Activated CD8-positive, alpha-beta T cell treated with anti-CD3 and anti-CD28 coated beads for 36 hours (primary cell): ENCODE data around the gene DCLK2. TPM values are rescaled to one million over a fixed set of nuclear protein-coding genes. Genes with fewer than 3 reads are reported as not detected.

Experiments used
- ATAC-seq: fragments of 200-7000 bp; cut with Tn5 transposase; one replicate; pipeline ENCODE4 v1.10.0; 2021; ENCODE audit warnings: mild to moderate bottlenecking, moderate library complexity
- CTCF ChIA-PET: fragments of 350-600 bp; sonication (Branson Sonifier 250); formaldehyde crosslinking; loops from one replicate; lab custom pipeline; 2021; ENCODE audit warnings: antibody characterized with exemption; lab: Charles Lee
- POLR2A ChIA-PET: fragments of 350-600 bp; sonication (Branson Sonifier 250); formaldehyde crosslinking; loops from one replicate; lab custom pipeline; 2021; ENCODE audit warnings: antibody characterized with exemption; lab: Charles Lee
- DNase-seq: peaks from one replicate; pipeline ENCODE4 v3.0.0-alpha.2; 2020
- H3K27ac Mint-ChIP-seq: one replicate; pipeline ENCODE4 v1.8.0; 2021; ENCODE audit warnings: mild to moderate bottlenecking, mixed read lengths
- H3K27me3 Mint-ChIP-seq: one replicate; pipeline ENCODE4 v1.8.0; 2021; ENCODE audit warnings: mixed read lengths
- H3K36me3 Mint-ChIP-seq: one replicate; pipeline ENCODE4 v1.8.0; 2021; ENCODE audit warnings: low read depth, mixed read lengths
- H3K4me1 Mint-ChIP-seq: one replicate; pipeline ENCODE4 v1.8.0; 2021; ENCODE audit warnings: low read depth, mixed read lengths
- H3K4me3 Mint-ChIP-seq: one replicate; pipeline ENCODE4 v1.8.0; 2021; ENCODE audit warnings: mild to moderate bottlenecking, moderate library complexity, mixed read lengths
- H3K9me3 Mint-ChIP-seq: one replicate; pipeline ENCODE4 v1.8.0; 2021; ENCODE audit warnings: mixed read lengths
- CTCF ChIP-seq: fragments of 200-600 bp; IDR thresholded peaks from one replicate; pipeline ENCODE4 v1.8.0; 2022; ENCODE audit warnings: antibody characterized with exemption, mild to moderate bottlenecking
- intact Hi-C: fragments of 100-400 bp; cut with micrococcal nuclease; formaldehyde crosslinking; loops from one replicate; pipeline ENCODE4 v1.10.0; 2022
- total RNA-seq, 2 experiments: library from RNA; stranded (reverse); gene quantifications; one replicate each; pipeline ENCODE4 v1.2.3, GENCODE V29; 2021

DCLK2 gene
- total RNA-seq, 2 experiments from 2014 or later: not detected

- ATAC-seq (no peak), DNase-seq (no peak)
- Mint-ChIP-seq H3K4me3 (no peak overlapping the region), H3K27me3 (peaks cover 3% of the 10 kb centered on the region), H3K36me3 (no peaks in the 10 kb centered on the region), H3K9me3 (no peaks in the 10 kb centered on the region), H3K4me1 (no peaks in the 10 kb centered on the region), H3K27ac (no peak overlapping the region)
- no peak for TF ChIP-seq CTCF
- POLR2A ChIA-PET: no interaction called here
- CTCF ChIA-PET: no interaction called here
- intact Hi-C loops: no loop called here
Observed at GRCh38 chr4:150047546-150047945, 30.7 kb upstream of the DCLK2 start.

GRCh38 chr4:150049682-150050081, 28.6 kb upstream of the DCLK2 start:
- ChIA-PET POLR2A (no interaction called here), CTCF (no interaction called here)
- ATAC-seq (no peak), DNase-seq (no peak)
- Mint-ChIP-seq H3K36me3 (no peaks in the 10 kb centered on the region), H3K4me3 (no peak overlapping the region), H3K27ac (no peak overlapping the region), H3K4me1 (no peaks in the 10 kb centered on the region), H3K9me3 (no peaks in the 10 kb centered on the region), H3K27me3 (peaks cover under 1% of the 10 kb centered on the region)
- no peak for TF ChIP-seq CTCF
- intact Hi-C loops: no loop called here

- intact Hi-C loops: no loop called here
- ATAC-seq (no peak), DNase-seq (no peak)
- CTCF ChIA-PET: no interaction called here
- POLR2A ChIA-PET: no interaction called here
- H3K4me3 Mint-ChIP-seq: no peak overlapping the region
- H3K36me3 Mint-ChIP-seq: no peaks in the 10 kb centered on the region
- H3K9me3 Mint-ChIP-seq: no peaks in the 10 kb centered on the region
- no peaks in the 10 kb centered on the region for H3K27me3 Mint-ChIP-seq
- no peak for TF ChIP-seq CTCF
- H3K4me1 Mint-ChIP-seq: no peaks in the 10 kb centered on the region
- no peak overlapping the region for H3K27ac Mint-ChIP-seq
Observed at GRCh38 chr4:150050566-150050965, 27.7 kb upstream of the DCLK2 start.

GRCh38 chr4:150051111-150051510, 27.1 kb upstream of the DCLK2 start:
- H3K36me3 Mint-ChIP-seq: no peaks in the 10 kb centered on the region
- CTCF ChIA-PET: no interaction called here
- ATAC-seq: no peak
- no peak overlapping the region for H3K4me3 Mint-ChIP-seq
- TF ChIP-seq CTCF: no peak
- no peak overlapping the region for H3K27ac Mint-ChIP-seq
- no peaks in the 10 kb centered on the region for H3K4me1 Mint-ChIP-seq
- no peak for DNase-seq
- H3K9me3 Mint-ChIP-seq: peaks cover 3% of the 10 kb centered on the region
- no peaks in the 10 kb centered on the region for H3K27me3 Mint-ChIP-seq
- intact Hi-C loops: no loop called here
- POLR2A ChIA-PET: no interaction called here

- POLR2A ChIA-PET: no interaction called here
- H3K27ac Mint-ChIP-seq: no peak overlapping the region
Observed at GRCh38 chr4:150055467-150055866, 22.8 kb upstream of the DCLK2 start.

More at GRCh38 chr4:150055467-150055866, 22.8 kb upstream of the DCLK2 start:
- Mint-ChIP-seq H3K36me3 (no peaks in the 10 kb centered on the region), H3K27me3 (peaks cover 1% of the 10 kb centered on the region), H3K9me3 (peaks cover 5% of the 10 kb centered on the region), H3K4me3 (no peak overlapping the region), H3K4me1 (no peaks in the 10 kb centered on the region)
- ATAC-seq (no peak), DNase-seq (no peak)
- CTCF ChIA-PET: no interaction called here
- no peak for TF ChIP-seq CTCF
- intact Hi-C loops: no loop called here
